Measurements from ENCODE around the gene PRKN.

- no peak for TF ChIP-seq POLR2AphosphoS5 (IDR thresholded peaks at IDR 0.05; ENCODE audit: low read depth, low read length)
- TF ChIP-seq CTCF (IDR thresholded peaks at IDR 0.05): no peak
- no peak for TF ChIP-seq REST (IDR thresholded peaks at IDR 0.05; ENCODE audit: insufficient read depth in 1 of 2, low read depth in 2 of 2, low read length in 1 of 2)
- no peak for TF ChIP-seq TCF7L2 (IDR thresholded peaks at IDR 0.05; ENCODE audit: low read depth, low read length)
- no peak for TF ChIP-seq SIN3A (IDR thresholded peaks at IDR 0.05; ENCODE audit: borderline replicate concordance, insufficient read depth, low read depth, low read length)
Observed at GRCh38 chr6:162525181-162525580, 202.4 kb downstream of the PRKN start.
